EH (cell line): ENCODE results near the gene CASR.
A peak's percentile ranks its signal among the peaks of the same experiment; 100 is the strongest.
"Not testable (repeated sequence)": the region's sequence is repeated elsewhere in the genome, so short reads cannot be mapped to it uniquely, and the experiment has no call there.

Experiments
- DNase-seq: peaks from one replicate; pipeline ENCODE4 v3.0.0-alpha.2; 2015; ENCODE audit warnings: low read depth

The CASR gene, protein sequence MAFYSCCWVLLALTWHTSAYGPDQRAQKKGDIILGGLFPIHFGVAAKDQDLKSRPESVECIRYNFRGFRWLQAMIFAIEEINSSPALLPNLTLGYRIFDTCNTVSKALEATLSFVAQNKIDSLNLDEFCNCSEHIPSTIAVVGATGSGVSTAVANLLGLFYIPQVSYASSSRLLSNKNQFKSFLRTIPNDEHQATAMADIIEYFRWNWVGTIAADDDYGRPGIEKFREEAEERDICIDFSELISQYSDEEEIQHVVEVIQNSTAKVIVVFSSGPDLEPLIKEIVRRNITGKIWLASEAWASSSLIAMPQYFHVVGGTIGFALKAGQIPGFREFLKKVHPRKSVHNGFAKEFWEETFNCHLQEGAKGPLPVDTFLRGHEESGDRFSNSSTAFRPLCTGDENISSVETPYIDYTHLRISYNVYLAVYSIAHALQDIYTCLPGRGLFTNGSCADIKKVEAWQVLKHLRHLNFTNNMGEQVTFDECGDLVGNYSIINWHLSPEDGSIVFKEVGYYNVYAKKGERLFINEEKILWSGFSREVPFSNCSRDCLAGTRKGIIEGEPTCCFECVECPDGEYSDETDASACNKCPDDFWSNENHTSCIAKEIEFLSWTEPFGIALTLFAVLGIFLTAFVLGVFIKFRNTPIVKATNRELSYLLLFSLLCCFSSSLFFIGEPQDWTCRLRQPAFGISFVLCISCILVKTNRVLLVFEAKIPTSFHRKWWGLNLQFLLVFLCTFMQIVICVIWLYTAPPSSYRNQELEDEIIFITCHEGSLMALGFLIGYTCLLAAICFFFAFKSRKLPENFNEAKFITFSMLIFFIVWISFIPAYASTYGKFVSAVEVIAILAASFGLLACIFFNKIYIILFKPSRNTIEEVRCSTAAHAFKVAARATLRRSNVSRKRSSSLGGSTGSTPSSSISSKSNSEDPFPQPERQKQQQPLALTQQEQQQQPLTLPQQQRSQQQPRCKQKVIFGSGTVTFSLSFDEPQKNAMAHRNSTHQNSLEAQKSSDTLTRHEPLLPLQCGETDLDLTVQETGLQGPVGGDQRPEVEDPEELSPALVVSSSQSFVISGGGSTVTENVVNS

DNA sequence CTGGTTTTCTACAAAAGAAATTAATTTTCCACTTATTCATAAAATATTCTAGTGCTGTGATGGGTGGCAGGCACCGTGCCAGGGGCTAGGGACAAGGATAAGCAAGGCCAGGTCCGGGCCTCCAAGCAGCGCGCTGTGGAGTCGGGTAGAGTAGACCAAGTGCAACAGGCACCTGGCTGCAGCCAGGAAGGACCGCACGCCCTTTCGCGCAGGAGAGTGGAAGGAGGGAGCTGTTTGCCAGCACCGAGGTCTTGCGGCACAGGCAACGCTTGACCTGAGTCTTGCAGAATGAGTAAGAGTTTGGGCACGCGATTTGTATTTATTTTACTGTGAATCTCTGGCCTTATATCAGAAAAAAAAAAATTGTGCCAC, at the start of gene CASR:
Gene CASR, plus strand, starts transcription at position 148 of the 372 bp plus-strand sequence. CDS start 70,522 bp downstream, outside the sequence.
- DNase-seq, result no peak

DNA sequence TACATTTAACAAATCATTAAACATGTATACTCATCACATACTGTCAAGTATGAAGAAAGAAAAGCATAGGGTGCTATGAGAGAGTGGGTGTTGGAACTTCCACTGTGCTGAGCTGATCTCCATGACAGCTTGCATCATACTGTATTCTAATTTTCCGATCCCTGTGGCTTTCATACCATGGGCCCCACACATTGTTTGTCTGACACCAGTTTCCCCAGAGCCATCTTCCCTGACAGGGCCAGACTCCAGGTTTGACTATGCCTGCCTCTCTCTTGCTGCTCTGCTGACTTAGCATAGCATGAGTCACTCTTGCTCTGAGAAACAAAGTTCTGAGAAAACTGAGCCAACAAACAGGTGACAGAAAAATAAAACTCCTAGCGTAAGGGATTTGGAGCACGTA, 37.0 kb upstream of the CASR start:
- no peak for DNase-seq

DNA sequence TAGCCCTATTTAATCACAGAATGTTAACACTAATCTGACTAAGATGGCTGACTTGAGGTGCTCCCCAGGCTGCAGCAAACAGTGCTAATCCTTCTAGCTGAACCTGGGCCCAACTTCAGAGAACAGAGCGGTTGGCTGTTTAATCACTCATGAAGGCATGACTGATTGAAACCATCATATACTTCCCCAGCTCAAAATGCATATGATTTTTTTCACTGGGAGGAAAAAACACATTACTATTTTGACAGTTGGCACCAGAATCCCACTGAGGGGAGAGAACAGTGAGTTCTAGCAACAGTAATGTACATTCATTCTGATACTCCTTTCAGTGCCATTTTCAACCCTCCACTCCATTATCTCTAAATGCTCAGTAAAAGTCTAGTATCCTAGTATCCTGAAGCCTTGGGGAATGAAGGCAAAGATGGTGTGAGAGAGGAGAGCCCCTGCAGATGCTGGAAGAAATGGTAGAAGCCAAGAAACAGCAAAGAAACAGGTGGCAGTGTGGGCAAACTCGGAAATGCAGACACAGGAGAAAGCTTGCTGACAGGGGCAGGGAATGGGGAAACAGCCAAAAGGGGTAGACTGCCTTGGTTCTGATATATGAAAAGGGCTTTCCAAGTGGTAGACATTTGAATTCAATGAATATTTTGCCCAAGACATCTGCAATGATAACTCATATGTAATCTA, 34.4 kb upstream of the CASR start:
- DNase-seq, result no peak

DNA sequence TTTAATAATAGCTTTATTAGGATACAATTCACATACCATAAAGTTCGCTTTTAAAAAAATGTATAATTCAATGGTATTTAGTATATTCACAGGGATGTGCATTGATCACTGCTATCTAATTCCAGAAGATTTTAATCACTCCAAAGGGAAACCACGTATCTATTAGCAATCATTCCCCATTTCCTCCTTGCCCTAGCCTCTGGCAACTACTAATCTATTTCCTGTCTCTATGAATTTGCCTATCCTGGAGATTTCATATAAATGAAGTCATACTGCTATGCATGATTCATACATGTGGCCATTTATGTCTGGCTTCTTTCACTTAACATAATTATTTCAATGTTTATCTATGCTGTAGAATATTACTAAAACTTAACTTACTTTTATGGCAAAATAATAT, 32.0 kb upstream of the CASR start:
- DNase-seq, result peak; percentile 19

DNA sequence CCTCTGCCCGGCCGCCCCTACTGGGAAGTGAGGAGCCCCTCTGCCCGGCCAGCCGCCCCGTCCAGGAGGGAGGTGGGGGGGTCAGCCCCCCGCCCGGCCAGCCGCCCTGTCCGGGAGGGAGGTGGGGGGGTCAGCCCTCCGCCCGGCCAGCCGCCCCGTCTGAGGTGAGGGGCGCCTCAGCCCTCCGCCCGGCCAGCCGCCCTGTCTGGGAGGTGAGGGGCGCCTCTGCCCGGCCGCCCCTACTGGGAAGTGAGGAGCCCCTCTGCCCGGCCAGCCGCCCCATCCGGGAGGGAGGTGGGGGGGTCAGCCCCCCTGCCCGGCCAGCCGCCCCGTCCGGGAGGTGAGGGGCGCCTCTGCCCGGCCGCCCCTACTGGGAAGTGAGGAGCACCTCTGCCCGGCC, 18.5 kb upstream of the CASR start:
- DNase-seq, result not testable (repeated sequence)

DNA sequence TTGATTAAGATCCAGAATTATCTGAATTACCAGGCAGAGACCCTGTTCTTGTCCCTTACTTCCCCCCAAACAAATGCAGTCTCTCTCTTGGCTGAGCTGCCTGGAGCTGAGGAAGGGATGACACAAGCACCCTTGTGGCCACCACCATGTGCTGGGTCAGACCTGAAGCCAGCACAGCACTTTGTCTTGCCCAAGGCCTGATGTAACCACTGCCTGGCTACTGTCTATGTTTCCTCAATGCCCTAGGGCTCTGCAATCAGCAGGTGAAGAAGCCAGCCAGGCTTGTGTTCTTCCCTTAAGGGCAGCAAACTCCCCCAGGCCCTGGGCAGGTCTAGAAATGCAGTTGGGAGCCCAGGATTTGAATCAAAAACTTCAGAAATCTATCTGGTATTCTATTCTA, 15.8 kb upstream of the CASR start:
- no peak for DNase-seq

DNA sequence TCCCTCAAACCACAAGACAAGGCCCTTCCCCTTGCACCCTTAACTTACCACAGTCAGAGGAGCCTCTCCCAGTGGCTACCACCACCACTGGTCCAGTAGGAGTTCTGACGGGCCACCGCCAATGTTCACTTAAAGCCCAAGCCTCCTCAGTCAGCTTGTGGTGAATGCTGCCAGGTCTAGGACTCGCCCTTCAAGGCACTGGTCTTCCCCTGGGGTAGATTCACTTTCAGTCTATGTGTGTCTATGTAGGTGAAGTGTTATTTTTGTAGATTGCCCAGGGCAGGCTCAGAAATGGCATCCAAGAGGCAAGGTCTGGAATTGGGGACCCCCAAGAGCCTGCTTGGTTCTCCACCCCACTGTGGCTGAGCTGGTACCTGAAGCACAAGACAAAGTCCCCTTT, 15.4 kb upstream of the CASR start:
- no peak for DNase-seq

DNA sequence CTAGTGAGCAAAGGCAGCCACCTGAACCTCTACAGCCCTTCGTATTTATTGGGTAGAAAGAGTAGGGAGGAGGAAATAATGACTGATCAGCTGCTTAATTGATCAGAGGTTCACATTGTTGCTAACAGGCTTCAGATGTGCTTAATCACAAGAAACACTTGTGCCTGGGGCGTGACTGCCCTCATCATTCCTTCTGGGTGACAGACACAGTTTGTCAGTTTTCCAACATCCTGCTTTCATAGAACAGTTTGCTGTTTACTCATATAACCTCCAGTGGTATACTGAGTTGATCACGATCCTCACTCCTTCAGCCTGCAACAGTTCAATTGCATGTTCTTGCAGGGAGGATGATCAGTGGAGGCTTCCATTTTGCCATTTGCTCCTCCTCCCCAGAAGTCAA, 13.6 kb upstream of the CASR start:
- no peak for DNase-seq

DNA sequence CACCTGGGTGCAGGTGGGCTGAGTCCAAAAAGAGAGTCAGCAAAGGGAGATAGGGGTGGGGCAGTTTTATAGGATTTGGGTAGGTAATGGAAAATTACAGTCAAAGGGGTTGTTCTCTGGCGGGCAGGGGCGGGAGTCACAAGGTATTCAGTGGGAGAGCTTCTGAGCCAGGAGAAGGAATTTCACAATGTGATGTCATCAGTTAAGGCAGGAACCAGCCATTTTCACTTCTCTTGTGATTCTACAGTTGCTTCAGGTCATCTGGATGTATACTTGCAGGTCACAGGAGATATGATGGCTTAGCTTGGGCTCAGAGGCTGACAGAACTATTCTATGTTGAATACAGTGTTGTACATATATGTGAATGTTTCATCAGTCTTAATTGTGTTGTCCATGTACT, 12.1 kb upstream of the CASR start:
- DNase-seq, result not testable (repeated sequence)

DNA sequence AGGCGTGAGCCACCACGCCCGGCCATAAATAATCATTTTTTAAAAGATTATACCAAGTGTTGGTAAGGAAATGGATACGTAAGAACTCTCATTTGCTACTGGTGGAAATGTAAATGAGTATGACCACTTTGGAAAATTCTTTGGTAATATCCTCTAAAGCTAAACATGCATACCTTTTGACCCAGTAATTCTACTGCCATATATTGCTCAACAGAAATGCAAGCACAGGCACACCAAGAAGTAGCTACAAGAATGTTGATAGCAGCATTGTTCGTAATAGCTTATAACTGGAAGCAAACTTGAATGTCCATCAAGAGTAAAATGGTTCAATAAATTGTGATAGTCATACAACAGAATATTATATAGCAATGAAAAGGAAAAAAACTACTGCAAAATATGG, 4.8 kb upstream of the CASR start:
- DNase-seq, result no peak

DNA sequence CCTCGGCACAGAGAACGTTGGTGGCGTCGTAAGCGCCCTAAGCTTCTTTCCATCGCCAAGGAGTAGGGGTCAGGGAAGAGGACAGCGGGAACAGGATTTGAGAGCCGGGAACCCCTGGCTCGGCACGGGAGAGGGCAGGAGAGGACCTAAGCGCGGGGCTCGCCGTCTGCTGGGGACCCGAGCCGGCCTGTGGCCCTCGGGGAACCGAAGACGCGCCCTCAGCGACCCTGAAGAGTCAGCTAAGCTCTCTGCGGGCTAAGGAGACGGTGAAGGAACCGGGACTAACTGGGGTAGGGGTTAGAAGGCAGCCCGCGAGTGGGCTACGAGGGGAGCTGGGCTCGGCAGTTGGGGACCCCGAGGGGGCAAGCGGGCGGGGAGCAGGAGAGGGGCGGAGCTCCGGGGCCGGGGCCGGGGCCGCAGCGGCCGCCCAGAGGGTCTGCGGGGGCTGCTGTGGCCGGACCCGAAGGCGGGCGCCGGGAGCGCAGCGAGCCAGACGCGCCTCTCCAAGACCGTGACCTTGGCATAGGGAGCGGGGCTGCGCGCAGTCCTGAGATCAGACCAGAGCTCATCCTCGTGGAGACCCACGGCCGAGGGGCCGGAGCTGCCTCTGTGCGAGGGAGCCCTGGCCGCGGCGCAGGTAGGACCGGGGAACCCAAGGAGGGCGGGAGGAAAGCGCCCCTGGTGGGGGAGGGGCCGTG, 574 bp downstream of the CASR start:
- no peak for DNase-seq

DNA sequence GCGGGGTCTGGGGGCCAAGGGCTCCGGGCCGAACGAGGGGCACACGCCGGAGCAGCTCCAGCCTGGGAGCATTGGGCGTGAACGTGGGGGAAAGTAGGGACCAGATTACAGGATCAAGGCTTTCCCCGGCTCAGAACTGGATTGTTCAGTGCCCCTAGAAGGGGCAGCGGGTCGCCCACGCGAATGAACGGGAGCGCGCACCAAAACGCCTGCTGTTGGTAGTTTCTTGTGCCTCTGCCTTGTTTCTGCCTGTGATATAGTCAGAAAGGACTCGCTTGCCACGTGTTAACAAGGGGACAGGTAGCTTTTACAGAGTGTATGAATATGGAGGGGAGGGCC, 1.1 kb downstream of the CASR start:
- DNase-seq, result no peak

DNA sequence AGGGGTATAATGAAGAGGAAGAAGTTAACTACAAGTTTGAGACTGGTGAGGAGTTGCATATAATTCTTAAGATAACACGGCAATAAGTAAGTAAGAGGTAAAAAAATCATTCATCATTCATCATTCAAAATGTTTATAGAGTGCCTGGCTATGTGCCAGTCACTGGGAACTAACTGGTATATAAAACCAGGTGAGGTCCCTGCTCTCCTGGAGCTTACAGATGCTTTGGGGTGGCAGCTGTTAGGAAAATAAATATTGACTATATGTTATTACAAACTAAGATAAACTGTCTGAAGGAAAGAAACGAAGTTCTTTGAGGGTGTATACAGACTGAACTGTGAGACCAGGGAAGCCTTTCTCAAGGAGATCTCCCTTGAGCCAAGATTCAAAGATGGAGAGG, 2.9 kb downstream of the CASR start:
- DNase-seq, result no peak

DNA sequence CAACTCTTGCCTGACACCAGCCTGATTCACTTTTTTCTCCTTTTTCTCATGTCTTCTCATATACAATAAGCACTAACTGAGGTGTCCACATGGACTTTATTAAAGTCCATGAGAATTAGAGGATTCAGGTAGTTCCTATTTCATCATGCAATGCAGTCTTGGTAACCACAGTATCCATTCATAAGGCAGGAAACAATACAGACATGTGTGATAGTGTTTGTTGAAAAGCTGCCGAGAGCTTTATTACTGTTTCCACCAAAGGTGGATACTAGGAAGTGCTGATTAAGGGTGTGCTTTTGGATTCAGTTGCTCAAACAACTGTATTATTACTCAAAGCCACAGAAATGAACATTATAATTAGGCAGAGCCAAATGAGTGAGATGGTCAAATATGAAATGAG, 5.3 kb downstream of the CASR start:
- no peak for DNase-seq

DNA sequence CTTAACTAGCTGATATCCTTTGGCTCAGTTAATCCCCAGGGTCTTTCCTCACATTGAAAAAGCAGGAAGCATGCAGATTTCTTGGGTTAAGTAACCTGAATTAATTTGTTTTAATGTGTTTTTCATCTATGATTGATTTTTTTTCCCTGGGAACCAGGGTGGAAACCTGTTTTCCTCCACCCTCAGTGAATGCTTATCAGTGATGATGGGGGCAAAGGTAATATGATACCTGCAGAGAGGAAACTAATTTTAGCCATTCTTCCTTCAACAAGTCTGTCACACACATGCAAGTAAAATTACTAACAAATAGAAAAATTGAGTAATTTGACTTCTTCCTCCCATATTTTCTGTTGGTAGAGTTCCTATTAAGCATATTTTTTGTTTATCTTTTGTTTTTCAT, 5.9 kb downstream of the CASR start:
- DNase-seq, result no peak

DNA sequence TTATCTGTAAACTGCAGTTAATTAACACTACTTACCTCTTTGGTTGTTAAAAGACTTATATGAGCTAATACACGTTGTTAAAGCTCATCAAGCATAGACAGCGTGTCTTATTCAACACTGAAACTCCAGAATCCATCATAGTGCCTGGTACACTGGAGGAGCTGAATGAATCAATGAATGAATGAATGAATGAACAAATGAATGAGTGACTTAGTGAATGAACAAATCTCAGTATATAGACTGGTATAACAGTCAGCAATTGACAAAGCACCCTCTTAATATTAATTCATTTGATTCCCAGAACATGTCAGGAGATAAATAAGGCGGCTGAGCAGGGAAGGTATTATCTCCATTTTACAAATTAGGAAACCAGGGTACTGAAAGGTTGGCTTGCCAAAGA, 7.1 kb downstream of the CASR start:
- DNase-seq, result no peak

DNA sequence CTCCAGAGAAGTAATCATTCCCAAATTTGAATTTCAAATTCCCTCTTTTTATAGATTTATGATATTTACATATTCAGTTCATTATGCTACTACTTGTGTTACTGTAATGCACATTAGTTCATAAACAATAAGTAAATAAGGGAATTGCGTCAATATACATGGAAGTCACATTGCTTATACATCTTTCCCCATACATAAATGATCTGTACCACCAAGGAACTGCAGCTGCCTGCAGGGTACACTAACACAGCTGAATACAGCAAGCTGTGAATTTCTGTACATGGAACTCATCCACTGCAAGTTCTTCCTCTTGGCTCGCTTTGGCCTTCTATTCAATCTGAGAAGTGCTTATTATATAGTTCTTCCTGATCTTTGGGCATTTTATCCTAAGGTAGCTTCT, 15.5 kb downstream of the CASR start:
- no peak for DNase-seq

DNA sequence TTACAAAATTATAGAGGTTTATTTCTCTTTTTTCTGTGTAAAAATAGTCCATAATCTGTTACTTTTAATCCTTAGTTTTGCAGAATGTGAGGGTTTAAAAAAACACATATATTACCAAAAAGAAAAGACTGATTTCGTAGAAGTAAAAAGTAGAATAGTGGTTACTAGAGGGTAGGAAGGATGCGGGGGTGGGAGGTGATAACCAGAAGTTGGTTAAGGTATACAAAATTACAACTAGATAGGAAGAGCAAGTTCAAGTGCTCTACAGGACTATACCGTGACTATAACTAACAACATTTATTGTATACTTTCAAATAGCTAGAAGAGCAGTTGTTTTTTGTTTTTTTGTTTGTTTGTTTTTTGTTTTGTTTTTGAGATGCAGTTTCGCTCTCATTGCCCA, 16.1 kb downstream of the CASR start:
- no peak for DNase-seq

DNA sequence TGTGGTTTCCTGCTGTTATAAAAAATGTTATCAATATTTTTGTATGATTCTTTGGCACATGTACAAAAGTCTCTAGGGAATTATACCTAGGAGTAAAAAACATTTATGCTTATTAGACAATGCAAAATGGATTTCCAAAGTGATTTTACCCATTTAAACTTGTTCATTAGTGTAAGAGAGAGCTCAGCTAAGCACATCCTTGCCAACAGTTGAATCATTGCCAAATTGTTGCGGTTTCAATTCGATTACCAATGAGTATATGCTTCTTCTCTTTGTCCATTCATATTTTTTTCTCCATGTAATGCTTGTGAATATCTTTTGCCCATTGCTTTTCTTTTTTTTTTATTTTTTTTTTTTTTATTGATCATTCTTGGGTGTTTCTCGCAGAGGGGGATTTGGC, 17.2 kb downstream of the CASR start:
- DNase-seq, result no peak

DNA sequence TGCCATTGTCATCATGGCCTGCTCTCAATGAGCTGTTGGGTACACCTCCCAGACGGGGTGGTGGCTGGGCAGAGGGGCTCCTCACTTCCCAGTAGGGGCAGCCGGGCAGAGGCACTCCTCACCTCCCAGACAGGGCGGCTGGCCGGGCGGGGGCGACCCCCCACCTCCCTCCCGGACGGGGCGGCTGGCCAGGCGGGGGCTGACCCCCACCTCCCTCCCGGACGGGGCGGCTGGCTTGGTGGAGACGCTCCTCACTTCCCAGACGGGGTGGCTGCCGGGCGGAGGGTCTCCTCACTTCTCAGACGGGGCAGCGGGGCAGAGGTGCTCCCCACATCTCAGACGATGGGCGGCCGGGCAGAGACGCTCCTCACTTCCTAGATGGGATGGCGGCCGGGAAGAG, 18.0 kb downstream of the CASR start:
- not testable (repeated sequence) for DNase-seq

DNA sequence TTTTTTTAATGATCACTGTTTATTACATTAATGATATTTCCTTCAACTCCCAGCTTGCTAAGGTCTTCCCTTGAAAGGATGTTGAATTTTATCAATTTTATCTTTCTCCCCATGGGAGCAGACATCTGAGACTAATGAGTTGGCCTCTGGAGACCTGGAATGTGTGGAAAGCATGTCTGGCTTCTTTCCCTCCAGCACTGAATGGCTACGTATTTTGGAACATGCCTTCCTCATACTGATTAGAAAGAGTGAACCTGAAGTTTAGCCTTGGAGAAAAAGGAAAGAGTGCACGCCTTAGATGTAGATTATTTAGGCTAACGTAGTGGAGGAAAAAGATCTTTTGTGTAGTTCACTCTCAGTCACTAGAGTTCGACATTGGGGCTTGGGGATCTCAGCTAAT, 25.1 kb downstream of the CASR start:
- DNase-seq, result no peak

DNA sequence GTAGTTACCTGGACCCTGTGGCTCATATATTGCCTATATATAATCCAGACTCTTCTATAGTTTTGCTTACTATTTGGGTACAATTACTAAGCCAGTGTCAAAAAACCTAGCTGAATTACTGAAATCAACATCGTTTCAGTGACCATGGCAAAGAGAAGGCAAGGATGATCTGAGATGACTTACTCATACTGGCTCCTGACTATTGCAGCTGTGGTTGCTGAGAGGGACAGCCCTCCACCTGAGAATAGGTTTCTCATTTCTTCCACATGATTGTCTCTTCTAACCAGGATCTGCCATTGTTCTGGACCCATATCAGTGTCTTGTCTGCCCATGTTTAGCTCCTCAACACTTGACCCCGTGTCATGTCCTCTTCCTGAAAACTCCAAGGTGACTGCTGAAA, 30.2 kb downstream of the CASR start:
- no peak for DNase-seq
